Right lobe of liver (tissue), 4 donors: ENCODE results near the gene MRPS18B.

Experiments
- POLR2A ChIP-seq: fragments of 450-650 bp; IDR thresholded peaks from one replicate; pipeline ENCODE4 v1.6.1; 2017; ENCODE audit warnings: antibody characterized with exemption, mild to moderate bottlenecking
- TF ChIP-seq, protein P1 (sequence below), 4 donors: fragments of 200-600 bp in 3 of 4; fragments of 450-650 bp in 1 of 4; IDR thresholded peaks; one replicate each; pipeline versions ENCODE4 v1.5.1 to v1.8.0; 2016 to 2022; ENCODE audit warnings: antibody characterized with exemption in 4 of 4, mild to moderate bottlenecking in 2 of 4
- donor health status: DM: no; HTN: no; CAD: no.
- donor health status: DM: no; HTN: no; CAD: no.
- donor health status: DM: no; HTN: yes; CAD: no.

DNA sequence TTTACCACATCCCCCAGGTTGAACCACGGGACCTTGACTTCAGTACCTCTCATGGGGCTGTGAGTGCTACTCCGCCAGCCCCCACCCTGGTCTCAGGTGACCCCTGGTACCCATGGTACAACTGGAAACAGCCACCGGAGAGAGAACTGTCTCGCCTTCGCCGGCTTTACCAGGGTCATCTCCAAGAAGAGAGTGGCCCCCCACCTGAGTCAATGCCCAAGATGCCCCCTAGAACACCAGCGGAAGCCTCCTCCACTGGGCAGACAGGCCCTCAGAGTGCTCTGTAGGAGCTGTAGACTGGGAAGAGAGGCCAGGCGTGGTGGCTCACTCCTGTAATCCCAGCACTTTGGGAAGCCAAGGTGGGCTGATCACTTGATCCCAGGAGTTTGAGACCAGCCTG is 7.9 kb downstream of the MRPS18B start:
- TF ChIP-seq POLR2A, result no peak
- TF ChIP-seq, protein P1, sequence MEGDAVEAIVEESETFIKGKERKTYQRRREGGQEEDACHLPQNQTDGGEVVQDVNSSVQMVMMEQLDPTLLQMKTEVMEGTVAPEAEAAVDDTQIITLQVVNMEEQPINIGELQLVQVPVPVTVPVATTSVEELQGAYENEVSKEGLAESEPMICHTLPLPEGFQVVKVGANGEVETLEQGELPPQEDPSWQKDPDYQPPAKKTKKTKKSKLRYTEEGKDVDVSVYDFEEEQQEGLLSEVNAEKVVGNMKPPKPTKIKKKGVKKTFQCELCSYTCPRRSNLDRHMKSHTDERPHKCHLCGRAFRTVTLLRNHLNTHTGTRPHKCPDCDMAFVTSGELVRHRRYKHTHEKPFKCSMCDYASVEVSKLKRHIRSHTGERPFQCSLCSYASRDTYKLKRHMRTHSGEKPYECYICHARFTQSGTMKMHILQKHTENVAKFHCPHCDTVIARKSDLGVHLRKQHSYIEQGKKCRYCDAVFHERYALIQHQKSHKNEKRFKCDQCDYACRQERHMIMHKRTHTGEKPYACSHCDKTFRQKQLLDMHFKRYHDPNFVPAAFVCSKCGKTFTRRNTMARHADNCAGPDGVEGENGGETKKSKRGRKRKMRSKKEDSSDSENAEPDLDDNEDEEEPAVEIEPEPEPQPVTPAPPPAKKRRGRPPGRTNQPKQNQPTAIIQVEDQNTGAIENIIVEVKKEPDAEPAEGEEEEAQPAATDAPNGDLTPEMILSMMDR (IDR thresholded peaks at IDR 0.05), result no peak
